GM19438 (cell line): ENCODE data around the gene ZNF48.

Source experiments
- ATAC-seq: cut with Tn5 transposase; IDR thresholded peaks from one replicate; pipeline ENCODE4 v1.9.1; 2021; ENCODE audit warnings: low read depth; ENCODE audit not compliant: unreplicated experiment

Gene ZNF48

GRCh38 chr16:30434852-30435251 is 39.6 kb downstream of the ZNF48 start:
- no peak for ATAC-seq

- no peak for ATAC-seq
These were observed 42.4 kb downstream of the ZNF48 start for GRCh38 chr16:30437511-30438046.

GRCh38 chr16:30438835-30439234 is 43.6 kb downstream of the ZNF48 start:
- ATAC-seq = no peak

GRCh38 chr16:30439720-30440348 is 44.6 kb downstream of the ZNF48 start:
- ATAC-seq = no peak

- no peak for ATAC-seq
These were observed 48.4 kb downstream of the ZNF48 start for GRCh38 chr16:30443631-30444030.

- no peak for ATAC-seq
These were observed 49.3 kb downstream of the ZNF48 start for GRCh38 chr16:30444231-30445148.

GRCh38 chr16:30445149-30445407 is 49.9 kb downstream of the ZNF48 start:
- no peak for ATAC-seq

GRCh38 chr16:30445408-30446202 is 50.4 kb downstream of the ZNF48 start, which contains the start of gene SEPHS2:
Gene SEPHS2 (minus strand): TSS chr16:30445874. CDS start chr16:30445727, 147 bp downstream.
- peak; percentile 81 for ATAC-seq

GRCh38 chr16:30446203-30446595 is 51.0 kb downstream of the ZNF48 start:
- ATAC-seq = no peak

- ATAC-seq = no peak
These were observed 52.4 kb downstream of the ZNF48 start for GRCh38 chr16:30447512-30448226.

- no peak for ATAC-seq
These were observed 53.9 kb downstream of the ZNF48 start for GRCh38 chr16:30449116-30449435.
